ENCODE results near the gene FFAR1.

The FFAR1 gene

DNA sequence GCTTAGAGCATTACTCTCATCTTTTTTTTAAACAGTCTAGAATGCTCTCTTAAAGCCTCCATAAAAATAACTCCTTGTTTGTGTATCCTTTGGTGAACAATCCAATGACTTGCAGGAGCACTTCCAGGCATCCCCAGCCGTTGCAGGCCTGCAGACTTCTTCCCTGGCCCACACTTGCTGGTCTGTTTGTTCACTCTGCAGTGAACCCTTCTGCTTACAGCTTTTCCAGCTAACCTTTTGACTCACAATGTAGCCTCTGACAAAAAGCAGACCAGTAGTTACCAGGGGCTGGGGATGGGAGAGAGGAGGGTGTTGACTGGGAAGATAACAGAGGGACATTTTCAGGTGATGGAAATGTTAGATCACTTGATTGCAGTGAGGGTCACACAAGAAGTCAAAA lies 32.3 kb downstream of the FFAR1 start:
- TF ChIP-seq, protein P1, sequence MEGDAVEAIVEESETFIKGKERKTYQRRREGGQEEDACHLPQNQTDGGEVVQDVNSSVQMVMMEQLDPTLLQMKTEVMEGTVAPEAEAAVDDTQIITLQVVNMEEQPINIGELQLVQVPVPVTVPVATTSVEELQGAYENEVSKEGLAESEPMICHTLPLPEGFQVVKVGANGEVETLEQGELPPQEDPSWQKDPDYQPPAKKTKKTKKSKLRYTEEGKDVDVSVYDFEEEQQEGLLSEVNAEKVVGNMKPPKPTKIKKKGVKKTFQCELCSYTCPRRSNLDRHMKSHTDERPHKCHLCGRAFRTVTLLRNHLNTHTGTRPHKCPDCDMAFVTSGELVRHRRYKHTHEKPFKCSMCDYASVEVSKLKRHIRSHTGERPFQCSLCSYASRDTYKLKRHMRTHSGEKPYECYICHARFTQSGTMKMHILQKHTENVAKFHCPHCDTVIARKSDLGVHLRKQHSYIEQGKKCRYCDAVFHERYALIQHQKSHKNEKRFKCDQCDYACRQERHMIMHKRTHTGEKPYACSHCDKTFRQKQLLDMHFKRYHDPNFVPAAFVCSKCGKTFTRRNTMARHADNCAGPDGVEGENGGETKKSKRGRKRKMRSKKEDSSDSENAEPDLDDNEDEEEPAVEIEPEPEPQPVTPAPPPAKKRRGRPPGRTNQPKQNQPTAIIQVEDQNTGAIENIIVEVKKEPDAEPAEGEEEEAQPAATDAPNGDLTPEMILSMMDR (IDR thresholded peaks at IDR 0.05; ENCODE audit: insufficient read depth, low read depth, low read length, missing control alignments), result no peak
- DNase-seq (ENCODE audit: low read depth), result no peak

DNA sequence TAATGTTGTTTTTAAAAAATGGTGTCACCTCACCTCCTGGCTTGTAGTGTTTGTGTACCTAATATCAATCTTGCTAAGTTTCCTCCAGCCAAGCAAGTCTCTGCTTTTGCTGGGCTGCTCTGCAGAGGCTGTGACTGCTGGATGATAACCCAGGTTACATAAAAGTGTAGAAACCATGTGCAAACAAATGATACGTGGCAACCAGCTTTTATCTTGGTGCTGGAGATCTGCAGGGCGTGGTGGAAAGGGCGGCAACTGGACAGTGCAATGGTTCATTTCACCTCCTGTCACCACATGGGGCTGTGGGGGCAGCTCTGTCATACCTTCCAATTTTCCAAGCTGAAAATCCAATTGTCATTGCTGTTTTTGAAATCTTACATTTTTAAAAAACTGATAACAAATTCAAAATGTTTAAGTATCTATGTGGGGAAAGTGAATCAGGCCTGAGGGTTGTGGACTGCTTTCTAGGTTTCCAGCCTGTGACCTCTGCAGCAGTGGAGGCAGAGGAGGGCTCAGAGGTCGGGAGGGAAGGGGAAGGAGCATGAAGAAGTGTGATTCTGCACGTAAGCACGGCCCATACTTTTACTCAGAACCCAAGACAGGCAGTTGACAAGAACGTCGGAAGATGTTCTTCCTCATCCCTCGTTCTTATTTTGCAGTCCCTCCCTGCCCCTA lies 32.9 kb downstream of the FFAR1 start:
- TF ChIP-seq, protein P1 (IDR thresholded peaks at IDR 0.05; ENCODE audit: insufficient read depth, low read depth, low read length, missing control alignments), result no peak
- no peak for DNase-seq (ENCODE audit: low read depth)
- no peak overlapping the region for H3K4me3 ChIP-seq (ENCODE audit: low read depth, low read length)

More for the DNA sequence above, 32.3 kb downstream of the FFAR1 start:
- no peak overlapping the region for H3K4me3 ChIP-seq (ENCODE audit: low read depth, low read length)

DNA sequence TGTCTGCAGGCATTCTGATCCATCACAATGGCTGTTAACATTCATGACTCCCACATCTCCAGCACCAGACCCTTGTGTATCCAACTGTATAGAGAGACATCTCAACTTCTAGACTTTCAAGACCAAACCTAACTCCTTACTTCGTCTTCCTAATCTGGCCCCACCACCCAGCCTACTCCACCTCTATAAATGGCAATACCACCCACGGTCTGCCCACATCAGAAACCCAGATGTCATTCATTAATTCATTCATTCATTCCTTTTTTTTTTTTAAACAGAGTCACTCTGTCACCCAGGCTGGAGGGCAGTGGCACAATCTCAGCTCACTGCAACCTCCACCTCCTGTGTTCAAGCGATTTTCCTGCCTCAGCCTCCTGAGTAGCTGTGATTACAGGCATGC lies 33.6 kb downstream of the FFAR1 start:
- DNase-seq (ENCODE audit: low read depth), result no peak
- H3K4me3 ChIP-seq (ENCODE audit: low read depth, low read length), result no peak overlapping the region
- TF ChIP-seq, protein P1 (IDR thresholded peaks at IDR 0.05; ENCODE audit: insufficient read depth, low read depth, low read length, missing control alignments), result no peak

DNA sequence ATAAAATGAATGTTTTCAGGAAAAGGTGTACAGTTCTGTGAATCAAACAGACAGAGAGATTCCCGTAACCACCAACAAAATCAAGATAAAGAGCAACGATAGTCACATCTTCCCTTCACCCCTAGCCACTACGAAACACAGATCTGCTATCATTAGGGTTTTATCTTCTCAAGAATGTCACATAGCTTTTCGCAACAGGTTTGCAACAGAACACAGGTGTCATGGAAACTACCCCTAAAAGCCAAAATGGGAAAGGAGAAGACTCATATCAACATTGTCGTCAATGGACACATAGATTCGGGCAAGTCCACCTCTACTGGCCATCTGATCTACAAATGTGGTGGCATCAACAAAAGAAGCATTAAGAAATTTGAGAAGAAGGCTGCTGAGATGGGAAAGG lies 34.2 kb downstream of the FFAR1 start:
- TF ChIP-seq, protein P1 (IDR thresholded peaks at IDR 0.05; ENCODE audit: insufficient read depth, low read depth, low read length, missing control alignments), result no peak
- DNase-seq (ENCODE audit: low read depth), result no peak
- H3K4me3 ChIP-seq (ENCODE audit: low read depth, low read length), result no peak overlapping the region

DNA sequence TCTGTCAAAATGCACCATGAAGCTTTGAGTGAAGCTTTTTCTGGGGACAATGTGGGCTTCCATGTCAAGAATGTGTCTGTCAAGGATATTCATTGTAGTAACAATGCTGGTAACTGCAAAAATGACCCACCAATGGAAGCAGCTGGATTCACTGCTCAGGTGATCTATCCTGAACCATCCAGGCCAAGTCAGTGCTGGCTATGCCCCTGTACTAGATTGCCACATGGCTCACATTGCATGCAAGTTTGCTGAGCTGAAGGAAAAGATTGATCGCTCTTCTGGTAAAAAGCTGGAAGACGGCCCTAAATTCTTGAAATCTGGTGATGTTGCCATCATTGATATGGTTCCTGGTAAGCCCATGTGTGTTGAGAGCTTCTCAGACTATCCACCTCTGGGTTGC lies 35.8 kb downstream of the FFAR1 start:
- H3K4me3 ChIP-seq (ENCODE audit: low read depth, low read length), result no peak overlapping the region
- no peak for DNase-seq (ENCODE audit: low read depth)
- TF ChIP-seq, protein P1 (IDR thresholded peaks at IDR 0.05; ENCODE audit: insufficient read depth, low read depth, low read length, missing control alignments), result no peak

DNA sequence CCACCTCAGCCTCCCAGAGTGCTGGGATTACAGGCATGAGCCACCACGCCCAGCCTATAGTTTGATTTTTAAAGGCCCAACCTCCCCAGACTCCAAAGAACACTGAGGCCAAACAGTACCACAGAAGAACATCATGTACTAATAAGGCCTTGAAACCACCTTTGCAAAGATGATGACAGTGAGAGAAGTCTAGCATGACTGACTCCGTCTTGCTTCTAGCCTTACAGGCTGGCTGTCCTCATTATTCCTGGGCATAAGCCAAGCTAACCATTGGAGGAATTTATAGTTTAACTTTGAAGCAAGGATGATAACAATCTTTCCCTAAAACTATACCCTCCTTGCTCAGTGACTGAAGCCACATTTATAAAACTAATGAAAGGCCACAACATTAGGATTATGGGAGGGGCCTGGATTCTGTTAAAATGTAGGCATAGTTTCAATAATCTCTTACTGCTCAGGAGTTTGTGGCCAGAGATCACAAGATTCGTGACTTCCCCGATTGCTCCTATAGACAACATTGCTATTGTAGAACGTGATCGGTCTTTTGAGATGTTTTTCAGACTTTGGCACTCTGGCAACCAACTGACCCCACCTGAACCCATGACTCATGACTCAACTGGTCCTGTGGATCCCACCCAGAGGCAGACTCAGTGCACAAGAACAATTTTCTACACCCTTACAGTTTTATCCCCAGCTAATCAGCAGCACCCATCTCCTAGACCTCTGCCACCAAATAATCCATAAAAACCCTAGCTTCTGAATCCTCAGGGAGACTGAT lies 40.8 kb downstream of the FFAR1 start:
- no peak for DNase-seq (ENCODE audit: low read depth)
- no peak overlapping the region for H3K4me3 ChIP-seq (ENCODE audit: low read depth, low read length)
- TF ChIP-seq, protein P1 (IDR thresholded peaks at IDR 0.05; ENCODE audit: insufficient read depth, low read depth, low read length, missing control alignments), result no peak

Data from GM12865 (cell line).